ENCODE measurements around the gene WASF1.

- TF ChIP-seq, protein P1, sequence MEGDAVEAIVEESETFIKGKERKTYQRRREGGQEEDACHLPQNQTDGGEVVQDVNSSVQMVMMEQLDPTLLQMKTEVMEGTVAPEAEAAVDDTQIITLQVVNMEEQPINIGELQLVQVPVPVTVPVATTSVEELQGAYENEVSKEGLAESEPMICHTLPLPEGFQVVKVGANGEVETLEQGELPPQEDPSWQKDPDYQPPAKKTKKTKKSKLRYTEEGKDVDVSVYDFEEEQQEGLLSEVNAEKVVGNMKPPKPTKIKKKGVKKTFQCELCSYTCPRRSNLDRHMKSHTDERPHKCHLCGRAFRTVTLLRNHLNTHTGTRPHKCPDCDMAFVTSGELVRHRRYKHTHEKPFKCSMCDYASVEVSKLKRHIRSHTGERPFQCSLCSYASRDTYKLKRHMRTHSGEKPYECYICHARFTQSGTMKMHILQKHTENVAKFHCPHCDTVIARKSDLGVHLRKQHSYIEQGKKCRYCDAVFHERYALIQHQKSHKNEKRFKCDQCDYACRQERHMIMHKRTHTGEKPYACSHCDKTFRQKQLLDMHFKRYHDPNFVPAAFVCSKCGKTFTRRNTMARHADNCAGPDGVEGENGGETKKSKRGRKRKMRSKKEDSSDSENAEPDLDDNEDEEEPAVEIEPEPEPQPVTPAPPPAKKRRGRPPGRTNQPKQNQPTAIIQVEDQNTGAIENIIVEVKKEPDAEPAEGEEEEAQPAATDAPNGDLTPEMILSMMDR (IDR thresholded peaks at IDR 0.05): peak; percentile 60
- TF ChIP-seq USF2 (IDR thresholded peaks at IDR 0.05) (no peak), RCOR1 (IDR thresholded peaks at IDR 0.05; ENCODE audit: low read depth, low read length) (no peak), ESRRA (IDR thresholded peaks at IDR 0.05; ENCODE audit: borderline replicate concordance, low read length) (no peak), POLR2A (IDR thresholded peaks at IDR 0.05; ENCODE audit: low read length) (no peak), MYC (IDR thresholded peaks at IDR 0.05; ENCODE audit: borderline replicate concordance, low read length) (no peak), CBX8 (IDR thresholded peaks at IDR 0.05) (no peak), CEBPB (IDR thresholded peaks at IDR 0.05) (no peak), JUN (IDR thresholded peaks at IDR 0.05) (no peak; a peak in 1 of 5 replicates), RNF2 (IDR thresholded peaks at IDR 0.05; ENCODE audit: borderline replicate concordance, low read depth) (no peak), SREBF2 (IDR thresholded peaks at IDR 0.05) (no peak), ZSCAN20 (CRISPR knock-in tag; IDR thresholded peaks at IDR 0.05) (no peak)
- TF ChIP-seq, protein P2, sequence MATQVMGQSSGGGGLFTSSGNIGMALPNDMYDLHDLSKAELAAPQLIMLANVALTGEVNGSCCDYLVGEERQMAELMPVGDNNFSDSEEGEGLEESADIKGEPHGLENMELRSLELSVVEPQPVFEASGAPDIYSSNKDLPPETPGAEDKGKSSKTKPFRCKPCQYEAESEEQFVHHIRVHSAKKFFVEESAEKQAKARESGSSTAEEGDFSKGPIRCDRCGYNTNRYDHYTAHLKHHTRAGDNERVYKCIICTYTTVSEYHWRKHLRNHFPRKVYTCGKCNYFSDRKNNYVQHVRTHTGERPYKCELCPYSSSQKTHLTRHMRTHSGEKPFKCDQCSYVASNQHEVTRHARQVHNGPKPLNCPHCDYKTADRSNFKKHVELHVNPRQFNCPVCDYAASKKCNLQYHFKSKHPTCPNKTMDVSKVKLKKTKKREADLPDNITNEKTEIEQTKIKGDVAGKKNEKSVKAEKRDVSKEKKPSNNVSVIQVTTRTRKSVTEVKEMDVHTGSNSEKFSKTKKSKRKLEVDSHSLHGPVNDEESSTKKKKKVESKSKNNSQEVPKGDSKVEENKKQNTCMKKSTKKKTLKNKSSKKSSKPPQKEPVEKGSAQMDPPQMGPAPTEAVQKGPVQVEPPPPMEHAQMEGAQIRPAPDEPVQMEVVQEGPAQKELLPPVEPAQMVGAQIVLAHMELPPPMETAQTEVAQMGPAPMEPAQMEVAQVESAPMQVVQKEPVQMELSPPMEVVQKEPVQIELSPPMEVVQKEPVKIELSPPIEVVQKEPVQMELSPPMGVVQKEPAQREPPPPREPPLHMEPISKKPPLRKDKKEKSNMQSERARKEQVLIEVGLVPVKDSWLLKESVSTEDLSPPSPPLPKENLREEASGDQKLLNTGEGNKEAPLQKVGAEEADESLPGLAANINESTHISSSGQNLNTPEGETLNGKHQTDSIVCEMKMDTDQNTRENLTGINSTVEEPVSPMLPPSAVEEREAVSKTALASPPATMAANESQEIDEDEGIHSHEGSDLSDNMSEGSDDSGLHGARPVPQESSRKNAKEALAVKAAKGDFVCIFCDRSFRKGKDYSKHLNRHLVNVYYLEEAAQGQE (IDR thresholded peaks at IDR 0.05): no peak
These were observed 654 bp downstream of the WASF1 start for GRCh38 chr6:110178626-110179405.

Data from A549 (cell line).